Left ventricle myocardium superior (tissue), 1 donor: ENCODE measurements around the gene EIF2B5. TPM values are rescaled to one million over a fixed set of nuclear protein-coding genes. Genes with fewer than 3 reads are reported as not detected.
"Not testable (repeated sequence)": the region's sequence is repeated elsewhere in the genome, so short reads cannot be mapped to it uniquely, and the experiment has no call there.

Source experiments
- ATAC-seq: fragments of 200-7000 bp; cut with Tn5 transposase; one replicate; pipeline ENCODE4 v1.9.1; 2020; ENCODE audit warnings: mild to moderate bottlenecking, moderate library complexity
- DNase-seq: peaks from one replicate; pipeline ENCODE4 v3.0.0-alpha.2; 2020
- intact Hi-C: fragments of 100-400 bp; cut with micrococcal nuclease; formaldehyde crosslinking; loops from one replicate; pipeline ENCODE4 v1.11.0; 2022
- long read RNA-seq: library from polyadenylated mRNA; unstranded; transcript quantifications from one replicate; pipeline ENCODE4 v2.0.0, GENCODE V29; 2021
- total RNA-seq: library from RNA; stranded (reverse); fragmentation: NEBNext Ultra II Directional; extraction: Animal tissue kit (Norgen Biotek cat#: 25700); gene quantifications from one replicate; pipeline ENCODE4 v1.2.1, GENCODE V29; 2021
- donor health status: DM: no; HTN: yes; CAD: no; lungs with severe emphysema.

Gene EIF2B5
- total RNA-seq, result 33.1 TPM
- long read RNA-seq, full-length matches to known transcripts, result 97 of 109 reads
- long read RNA-seq, partial matches to known transcripts, result 5 of 109 reads
- long read RNA-seq, other reads (novel, unspliced or antisense), result 7 of 109 reads

GRCh38 chr3:184135149-184135910 is at the start of gene EIF2B5:
Gene EIF2B5 (plus strand): TSS chr3:184135358. CDS start chr3:184135386, 28 bp downstream.
- intact Hi-C loops, result no loop called here
- DNase-seq (peak; percentile 94), ATAC-seq (peak; percentile 95)

- intact Hi-C loops, result no loop called here
- ATAC-seq, result no peak
- DNase-seq, result no peak
Observed at GRCh38 chr3:184085389-184085852, 49.7 kb upstream of the EIF2B5 start.

- no peak for ATAC-seq
- intact Hi-C loops, result no loop called here
- DNase-seq, result no peak
Observed at GRCh38 chr3:184092199-184092598, 43.0 kb upstream of the EIF2B5 start.

- intact Hi-C loops, result no loop called here
- no peak for ATAC-seq
- DNase-seq, result no peak
Observed at GRCh38 chr3:184096811-184097383, 38.3 kb upstream of the EIF2B5 start, which contains the start of gene HTR3E. Gene HTR3E (plus strand): TSS chr3:184097064. CDS start chr3:184097530, 466 bp downstream.

- DNase-seq (no peak), ATAC-seq (no peak)
- intact Hi-C loops, result no loop called here
Observed at GRCh38 chr3:184097556-184097955, 37.6 kb upstream of the EIF2B5 start.

- DNase-seq (no peak), ATAC-seq (no peak)
- intact Hi-C loops, result no loop called here
Observed at GRCh38 chr3:184099806-184100686, 35.1 kb upstream of the EIF2B5 start.

GRCh38 chr3:184110316-184110725 is 24.8 kb upstream of the EIF2B5 start:
- ATAC-seq, result no peak
- no peak for DNase-seq
- intact Hi-C loops, result no loop called here

GRCh38 chr3:184116017-184116416 is 19.1 kb upstream of the EIF2B5 start:
- DNase-seq, result no peak
- intact Hi-C loops, result no loop called here

GRCh38 chr3:184117636-184118035 is 17.5 kb upstream of the EIF2B5 start:
- intact Hi-C loops, result no loop called here
- ATAC-seq (no peak), DNase-seq (no peak)

More at GRCh38 chr3:184116017-184116416, 19.1 kb upstream of the EIF2B5 start:
- ATAC-seq, result no peak

- DNase-seq, intact Hi-C loops, ATAC-seq: not testable (repeated sequence)
Observed at GRCh38 chr3:184121031-184121430, 14.1 kb upstream of the EIF2B5 start.

GRCh38 chr3:184126006-184126405 is 9.2 kb upstream of the EIF2B5 start:
- intact Hi-C loops, result no loop called here
- DNase-seq, result no peak
- no peak for ATAC-seq

GRCh38 chr3:184129012-184129411 is 6.1 kb upstream of the EIF2B5 start:
- DNase-seq (no peak), ATAC-seq (no peak)
- intact Hi-C loops, result no loop called here

GRCh38 chr3:184132945-184133344 is 2.2 kb upstream of the EIF2B5 start:
- intact Hi-C loops, result no loop called here
- ATAC-seq (no peak), DNase-seq (no peak)

GRCh38 chr3:184133840-184134745 is 1.1 kb upstream of the EIF2B5 start:
- ATAC-seq (peak; percentile 85), DNase-seq (peak; percentile 90)
- intact Hi-C loops, result no loop called here

GRCh38 chr3:184134746-184135148 is 411 bp upstream of the EIF2B5 start:
- intact Hi-C loops, result no loop called here
- DNase-seq (no peak), ATAC-seq (peak; percentile 14)

- intact Hi-C loops, result no loop called here
- ATAC-seq, result no peak
- no peak for DNase-seq
Observed at GRCh38 chr3:184135911-184136260, 728 bp downstream of the EIF2B5 start.

- DNase-seq (no peak), ATAC-seq (no peak)
- intact Hi-C loops, result no loop called here
Observed at GRCh38 chr3:184140436-184140835, 5.3 kb downstream of the EIF2B5 start.

- DNase-seq (no peak), ATAC-seq (no peak)
- intact Hi-C loops, result no loop called here
Observed at GRCh38 chr3:184142199-184142598, 7.0 kb downstream of the EIF2B5 start.

- intact Hi-C loops, result no loop called here
- DNase-seq, result no peak
- ATAC-seq, result no peak
Observed at GRCh38 chr3:184143327-184143726, 8.2 kb downstream of the EIF2B5 start.
